Measurements from ENCODE around the gene MS4A14.

The MS4A14 gene

DNA sequence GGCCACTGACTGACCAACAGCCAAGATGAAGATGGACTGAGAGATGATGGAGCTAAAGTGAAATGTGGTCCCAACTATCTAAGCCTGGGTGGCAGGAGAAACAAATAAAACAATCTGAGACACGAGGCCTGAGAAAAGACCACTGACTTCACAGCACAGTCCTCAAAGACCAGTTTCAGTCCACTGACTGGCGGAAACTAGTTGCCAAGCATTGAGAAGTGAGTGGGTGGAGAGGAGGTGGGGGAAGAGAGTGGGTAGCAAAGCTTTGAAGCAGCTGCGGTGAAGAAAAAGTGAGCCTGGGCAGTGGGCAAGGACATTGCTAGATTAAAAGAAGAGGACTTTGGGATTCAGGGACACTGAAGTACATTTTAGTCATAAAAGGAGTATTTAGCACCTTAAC is 61.3 kb downstream of the MS4A14 start:
- Histone ChIP-seq H3K14ac (ENCODE audit: low read length) (no peak overlapping the region), H4K12ac (ENCODE audit: low read depth, low read length) (no peak overlapping the region), H4K8ac (ENCODE audit: low read depth, low read length) (no peak overlapping the region), H3K4me1 (ENCODE audit: control insufficient read depth in 1 of 2, insufficient read depth in 2 of 2, low read length in 2 of 2) (no peaks in the 10 kb centered on the region), H3K4ac (ENCODE audit: low read depth, low read length) (no peak overlapping the region), H3K4me3 (ENCODE audit: low read depth, low read length) (no peak overlapping the region), H3K36me3 (ENCODE audit: control insufficient read depth in 1 of 2, insufficient read depth in 2 of 2, low read length in 2 of 2) (no peaks in the 10 kb centered on the region), H2BK12ac (ENCODE audit: low read length) (no peak overlapping the region), H3K79me2 (ENCODE audit: control insufficient read depth, insufficient read depth, low read length, poor library complexity) (no peaks in the 10 kb centered on the region), H3K27ac (ENCODE audit: low read depth, low read length) (no peak overlapping the region), H3K23ac (ENCODE audit: low read length) (no peak overlapping the region), H3K9ac (ENCODE audit: low read length) (no peak overlapping the region), H2BK120ac (ENCODE audit: insufficient read depth, low read length, poor library complexity) (no peak overlapping the region), H2AK5ac (ENCODE audit: low read length) (no peak overlapping the region), H3K9me3 (ENCODE audit: insufficient read depth, low read depth, low read length) (no peaks in the 10 kb centered on the region), H3K27me3 (ENCODE audit: insufficient read depth, low read length) (no peaks in the 10 kb centered on the region), H3K79me1 (ENCODE audit: low read length) (no peaks in the 10 kb centered on the region), H2BK5ac (ENCODE audit: low read depth, low read length, poor library complexity) (no peak overlapping the region), H3K4me2 (ENCODE audit: low read length) (no peak overlapping the region), H3K18ac (ENCODE audit: low read length) (no peak overlapping the region), H2AFZ (ENCODE audit: insufficient read depth, low read length, poor library complexity) (no peak overlapping the region), H4K91ac (ENCODE audit: low read depth, low read length) (no peak overlapping the region)
- DNase-seq: no peak
- no CpG with 5 or more reads among the region's 3 CpGs for WGBS (ENCODE audit: extremely low coverage, insufficient coverage, insufficient read length)

- no peaks in the 10 kb centered on the region for H3K36me3 ChIP-seq (ENCODE audit: control insufficient read depth in 1 of 2, insufficient read depth in 2 of 2, low read length in 2 of 2)
- no peak overlapping the region for H3K23ac ChIP-seq (ENCODE audit: low read length)
- no peak overlapping the region for H3K27ac ChIP-seq (ENCODE audit: low read depth, low read length)
- H2BK120ac ChIP-seq (ENCODE audit: insufficient read depth, low read length, poor library complexity): no peak overlapping the region
- H3K79me1 ChIP-seq (ENCODE audit: low read length): no peaks in the 10 kb centered on the region
- H2AK5ac ChIP-seq (ENCODE audit: low read length): no peak overlapping the region
- H4K91ac ChIP-seq (ENCODE audit: low read depth, low read length): no peak overlapping the region
- H4K8ac ChIP-seq (ENCODE audit: low read depth, low read length): no peak overlapping the region
- WGBS (ENCODE audit: extremely low coverage, insufficient coverage, insufficient read length): no CpG with 5 or more reads among the region's 1 CpG
- H3K27me3 ChIP-seq (ENCODE audit: insufficient read depth, low read length): no peaks in the 10 kb centered on the region
- no peaks in the 10 kb centered on the region for H3K4me1 ChIP-seq (ENCODE audit: control insufficient read depth in 1 of 2, insufficient read depth in 2 of 2, low read length in 2 of 2)
- no peak overlapping the region for H3K18ac ChIP-seq (ENCODE audit: low read length)
- H2AFZ ChIP-seq (ENCODE audit: insufficient read depth, low read length, poor library complexity): no peak overlapping the region
- H3K4me3 ChIP-seq (ENCODE audit: low read depth, low read length): no peak overlapping the region
- H3K79me2 ChIP-seq (ENCODE audit: control insufficient read depth, insufficient read depth, low read length, poor library complexity): no peaks in the 10 kb centered on the region
- H3K4ac ChIP-seq (ENCODE audit: low read depth, low read length): no peak overlapping the region
- no peak for DNase-seq
- no peak overlapping the region for H4K12ac ChIP-seq (ENCODE audit: low read depth, low read length)
- H3K4me2 ChIP-seq (ENCODE audit: low read length): no peak overlapping the region
- H2BK12ac ChIP-seq (ENCODE audit: low read length): no peak overlapping the region
- H3K9ac ChIP-seq (ENCODE audit: low read length): no peak overlapping the region
- no peaks in the 10 kb centered on the region for H3K9me3 ChIP-seq (ENCODE audit: insufficient read depth, low read depth, low read length)
- no peak overlapping the region for H3K14ac ChIP-seq (ENCODE audit: low read length)
- H2BK5ac ChIP-seq (ENCODE audit: low read depth, low read length, poor library complexity): no peak overlapping the region
Measured at GRCh38 chr11:60459345-60459744, 63.1 kb downstream of the MS4A14 start.
